ENCODE results near the gene PTAR1. TPM values are rescaled to one million over a fixed set of nuclear protein-coding genes. Genes with fewer than 3 reads are reported as not detected.

The PTAR1 gene
- total RNA-seq, result 56.5 TPM

GRCh38 chr9:69759421-69760277, at the start of gene PTAR1:
Gene PTAR1, minus strand, starts transcription at chr9:69760011. Its CDS starts 73 bp downstream, at chr9:69759938.
- intact Hi-C loops (cut with DNase I), result loop anchor here (5.0 kb wide), 1 partner anchor 87 kb away; the partner anchor contains the start of gene APBA1
- H3K27me3 ChIP-seq, result no peaks in the 10 kb centered on the region
- H3K4me3 ChIP-seq, result peak within 1 kb of the TSS; percentile 79 to 98
- peak in 1 of 2 donors; percentile 59 for TF ChIP-seq POLR2A (IDR thresholded peaks at IDR 0.05)
- no peak for TF ChIP-seq CTCF (IDR thresholded peaks at IDR 0.05)
- TF ChIP-seq POLR2AphosphoS5 (IDR thresholded peaks at IDR 0.05; ENCODE audit: insufficient read depth in 1 of 2, low read depth in 1 of 2), result peak in 1 of 2 donors; percentile 60
- no peaks in the 10 kb centered on the region for H3K36me3 ChIP-seq
- peak within 1 kb of the TSS; percentile 96 for H3K27ac ChIP-seq
- peak in 1 of 2 donors; percentile 89 for DNase-seq (ENCODE audit: extremely low spot score in 2 of 2)
- H3K9me3 ChIP-seq, result no peaks in the 10 kb centered on the region
- peaks cover 39% of the 10 kb centered on the region for H3K4me1 ChIP-seq

GRCh38 chr9:69809304-69809863, 49.6 kb upstream of the PTAR1 start:
- H3K4me3 ChIP-seq, result no peak overlapping the region
- H3K27me3 ChIP-seq, result no peaks in the 10 kb centered on the region
- no peak for DNase-seq (ENCODE audit: extremely low spot score in 2 of 2)
- no peak overlapping the region for H3K27ac ChIP-seq
- no peaks in the 10 kb centered on the region for H3K4me1 ChIP-seq
- H3K9me3 ChIP-seq, result no peaks in the 10 kb centered on the region
- intact Hi-C loops (cut with DNase I), result no loop called here
- no peaks in the 10 kb centered on the region for H3K36me3 ChIP-seq
- no peak for TF ChIP-seq POLR2A (IDR thresholded peaks at IDR 0.05)
- TF ChIP-seq POLR2AphosphoS5 (IDR thresholded peaks at IDR 0.05; ENCODE audit: insufficient read depth in 1 of 2, low read depth in 1 of 2), result no peak
- no peak for TF ChIP-seq CTCF (IDR thresholded peaks at IDR 0.05)

- no peaks in the 10 kb centered on the region for H3K27me3 ChIP-seq
- H3K36me3 ChIP-seq, result no peaks in the 10 kb centered on the region
- no peak overlapping the region for H3K4me3 ChIP-seq
- TF ChIP-seq CTCF (IDR thresholded peaks at IDR 0.05) (no peak), POLR2A (IDR thresholded peaks at IDR 0.05) (no peak), POLR2AphosphoS5 (IDR thresholded peaks at IDR 0.05; ENCODE audit: insufficient read depth in 1 of 2, low read depth in 1 of 2) (no peak)
- no peaks in the 10 kb centered on the region for H3K9me3 ChIP-seq
- DNase-seq (ENCODE audit: extremely low spot score in 2 of 2), result no peak
- H3K4me1 ChIP-seq, result no peaks in the 10 kb centered on the region
- intact Hi-C loops (cut with DNase I), result no loop called here
- no peak overlapping the region for H3K27ac ChIP-seq
These were observed 46.8 kb upstream of the PTAR1 start for GRCh38 chr9:69806627-69807026.

GRCh38 chr9:69805962-69806515, 46.2 kb upstream of the PTAR1 start:
- intact Hi-C loops (cut with DNase I), result no loop called here
- Histone ChIP-seq H3K36me3 (no peaks in the 10 kb centered on the region), H3K27me3 (no peaks in the 10 kb centered on the region), H3K27ac (no peak overlapping the region), H3K9me3 (no peaks in the 10 kb centered on the region), H3K4me3 (no peak overlapping the region), H3K4me1 (no peaks in the 10 kb centered on the region)
- no peak for TF ChIP-seq POLR2AphosphoS5 (IDR thresholded peaks at IDR 0.05; ENCODE audit: insufficient read depth in 1 of 2, low read depth in 1 of 2)
- TF ChIP-seq CTCF (IDR thresholded peaks at IDR 0.05), result no peak
- TF ChIP-seq POLR2A (IDR thresholded peaks at IDR 0.05), result no peak
- DNase-seq (ENCODE audit: extremely low spot score in 2 of 2), result no peak

Measured in vagina (tissue), 2 donors.